CD14-positive monocyte (primary cell): ENCODE results near the gene DLGAP1. TPM values are rescaled to one million over a fixed set of nuclear protein-coding genes. Genes with fewer than 3 reads are reported as not detected.

ENCODE experiments used
- DNase-seq, 3 donors: peaks; one replicate each; pipeline ENCODE4 v3.0.0-alpha.2; 2011 to 2022
- H2AFZ ChIP-seq: 2 replicates; pipeline ENCODE4 v1.6.0; 2012; ENCODE audit warnings: mild to moderate bottlenecking, low read depth, low read length, inconsistent platforms; ENCODE audit not compliant: insufficient read depth, poor library complexity, severe bottlenecking
- H3K27ac ChIP-seq, 2 donors: 1 replicate in 1 of 2; 2 replicates in 1 of 2; pipeline ENCODE4 v1.5.1; 2012 to 2013; ENCODE audit warnings: low read length in 2 of 2, control low read depth in 1 of 2, inconsistent platforms in 1 of 2, low read depth in 1 of 2, mild to moderate bottlenecking in 1 of 2
- H3K27me3 ChIP-seq, 2 donors: one replicate each; pipeline versions ENCODE4 v1.6.0 to v1.6.1; 2011 to 2013; ENCODE audit warnings: low read length in 2 of 2; ENCODE audit not compliant: control insufficient read depth in 2 of 2, insufficient read depth in 2 of 2
- H3K36me3 ChIP-seq, 2 donors: replicated peaks in 1 of 2; 1 replicate in 1 of 2; 2 replicates in 1 of 2; pipeline versions ENCODE4 v1.5.1 to v1.6.1; 2012 to 2013; ENCODE audit warnings: low read length in 2 of 2, control low read depth in 1 of 2, inconsistent platforms in 1 of 2, mild to moderate bottlenecking in 1 of 2; ENCODE audit not compliant: insufficient read depth in 2 of 2, control insufficient read depth in 1 of 2
- H3K4me1 ChIP-seq, 2 donors: 1 replicate in 1 of 2; 2 replicates in 1 of 2; pipeline versions ENCODE4 v1.5.1 to v1.6.1; 2012 to 2013; ENCODE audit warnings: low read length in 2 of 2, control low read depth in 1 of 2, inconsistent platforms in 1 of 2, mild to moderate bottlenecking in 1 of 2, moderate library complexity in 1 of 2; ENCODE audit not compliant: insufficient read depth in 2 of 2, control insufficient read depth in 1 of 2
- H3K4me2 ChIP-seq: replicated peaks from 2 replicates; pipeline ENCODE3; 2012; ENCODE audit warnings: low read length, moderate library complexity, mild to moderate bottlenecking; ENCODE audit not compliant: poor library complexity, severe bottlenecking; ENCODE audit errors: extremely low read depth
- H3K4me3 ChIP-seq, 3 experiments: fragments of 200-600 bp in 1 of 3; sonication (generic) in 1 of 3; replicated peaks in 1 of 3; 1 replicate in 2 of 3; 2 replicates in 1 of 3; pipeline ENCODE4 v1.5.1; 2011 to 2013; ENCODE audit warnings: low read length in 3 of 3, mild to moderate bottlenecking in 3 of 3, control low read depth in 2 of 3, low read depth in 2 of 3, inconsistent platforms in 1 of 3, moderate library complexity in 1 of 3
- H3K79me2 ChIP-seq: 2 replicates; pipeline ENCODE4 v1.6.0; 2012; ENCODE audit warnings: mild to moderate bottlenecking, control low read depth, inconsistent platforms, low read length, moderate library complexity; ENCODE audit not compliant: insufficient read depth
- H3K9ac ChIP-seq: 2 replicates; pipeline ENCODE4 v1.6.0; 2017; ENCODE audit warnings: low read length, mild to moderate bottlenecking; ENCODE audit not compliant: insufficient read depth, poor library complexity, severe bottlenecking
- H3K9me3 ChIP-seq, 2 donors: replicated peaks in 1 of 2; 1 replicate in 1 of 2; 2 replicates in 1 of 2; pipeline versions ENCODE4 v1.5.1 to v1.6.1; 2012 to 2013; ENCODE audit warnings: low read length in 2 of 2, control low read depth in 1 of 2; ENCODE audit not compliant: control insufficient read depth in 1 of 2, insufficient read depth in 1 of 2
- H4K20me1 ChIP-seq: 2 replicates; pipeline ENCODE4 v1.6.0; 2012; ENCODE audit warnings: mild to moderate bottlenecking, low read length, control low read depth, moderate library complexity; ENCODE audit not compliant: insufficient read depth
- H3K27ac Mint-ChIP-seq, 7 donors: one replicate each; pipeline ENCODE4 v1.8.0; 2020; ENCODE audit warnings: mild to moderate bottlenecking in 7 of 7, mixed read lengths in 7 of 7, moderate library complexity in 6 of 7, inconsistent platforms in 2 of 7
- H3K27me3 Mint-ChIP-seq, 3 donors: one replicate each; pipeline ENCODE4 v1.8.0; 2021 to 2022; ENCODE audit warnings: low read depth in 3 of 3, mild to moderate bottlenecking in 3 of 3, mixed read lengths in 3 of 3, moderate library complexity in 3 of 3, inconsistent platforms in 1 of 3
- H3K36me3 Mint-ChIP-seq, 2 donors: one replicate each; pipeline ENCODE4 v1.8.0; 2020; ENCODE audit warnings: mixed read lengths in 2 of 2, inconsistent platforms in 1 of 2, mild to moderate bottlenecking in 1 of 2
- H3K4me1 Mint-ChIP-seq: one replicate; pipeline ENCODE4 v1.8.0; 2020; ENCODE audit warnings: mild to moderate bottlenecking, mixed read lengths
- H3K4me3 Mint-ChIP-seq, 2 donors: one replicate each; pipeline ENCODE4 v1.8.0; 2020; ENCODE audit warnings: mild to moderate bottlenecking in 2 of 2, mixed read lengths in 2 of 2, moderate library complexity in 1 of 2
- H3K9me3 Mint-ChIP-seq, 7 donors: one replicate each; pipeline ENCODE4 v1.8.0; 2020 to 2022; ENCODE audit warnings: mixed read lengths in 7 of 7, mild to moderate bottlenecking in 6 of 7, moderate library complexity in 6 of 7, inconsistent platforms in 2 of 7
- CTCF ChIP-seq: fragments of 200-600 bp; IDR thresholded peaks from one replicate; pipeline ENCODE4 v1.8.0; 2022; ENCODE audit warnings: antibody characterized with exemption, mild to moderate bottlenecking
- WGBS: methylation state at CpG from one replicate; pipeline ENCODE4 v1.1.5; 2013; ENCODE audit warnings: missing lambda C conversion rate; ENCODE audit not compliant: insufficient coverage; 5-methylcytosine and 5-hydroxymethylcytosine counted together
- intact Hi-C, 2 donors: fragments of 100-400 bp; cut with micrococcal nuclease; formaldehyde crosslinking; loops; one replicate each; pipeline versions ENCODE4 v1.15.0 to v1.15.1; 2023
- polyA plus RNA-seq, 3 donors: library from polyadenylated mRNA; depleted of rRNA in 1 of 3; unstranded in 2 of 3; stranded (reverse) in 1 of 3; fragments of 300-500 nt in 2 of 3; fragments of >200 nt in 1 of 3; fragmentation: Illumina TruSeq in 2 of 3; gene quantifications; 1 replicate in 2 of 3; 2 replicates in 1 of 3; pipeline ENCODE4 v1.2.3, GENCODE V29; 2012 to 2021

The DLGAP1 gene
- polyA plus RNA-seq, 3 donors, result 0.09 to 0.42 TPM; not detected in 1

GRCh38 chr18:3824101-3824500 is 631.0 kb downstream of the DLGAP1 start:
- peaks cover 0 to 3% (median 0%) of the 10 kb centered on the region in 7 donors for H3K9me3 Mint-ChIP-seq
- DNase-seq, result no peak
- Histone ChIP-seq H3K9ac (no peak overlapping the region), H3K27me3 (no peaks in the 10 kb centered on the region), H3K4me3 (no peak overlapping the region), H3K4me1 (no peaks in the 10 kb centered on the region), H3K4me2 (no peak overlapping the region), H4K20me1 (no peaks in the 10 kb centered on the region), H3K36me3 (no peaks in the 10 kb centered on the region), H3K9me3 (no peaks in the 10 kb centered on the region), H3K27ac (no peak overlapping the region), H2AFZ (no peak overlapping the region), H3K79me2 (no peaks in the 10 kb centered on the region)
- no peak overlapping the region for H3K4me3 Mint-ChIP-seq
- H3K36me3 Mint-ChIP-seq, result no peaks in the 10 kb centered on the region
- peaks cover 0 to 1% (median 0%) of the 10 kb centered on the region in 3 donors for H3K27me3 Mint-ChIP-seq
- TF ChIP-seq CTCF, result no peak
- intact Hi-C loops, result no loop called here
- H3K27ac Mint-ChIP-seq, result no peak overlapping the region
- no peaks in the 10 kb centered on the region for H3K4me1 Mint-ChIP-seq

GRCh38 chr18:3823073-3823472 is 632.0 kb downstream of the DLGAP1 start:
- Mint-ChIP-seq H3K9me3 (peaks cover 0 to 3% (median 0%) of the 10 kb centered on the region in 7 donors), H3K4me3 (no peak overlapping the region), H3K27ac (no peak overlapping the region), H3K27me3 (peaks cover 0 to 1% (median 0%) of the 10 kb centered on the region in 3 donors), H3K36me3 (no peaks in the 10 kb centered on the region), H3K4me1 (no peaks in the 10 kb centered on the region)
- H3K4me1 ChIP-seq, result no peaks in the 10 kb centered on the region
- H2AFZ ChIP-seq, result no peak overlapping the region
- H3K4me3 ChIP-seq, result no peak overlapping the region
- TF ChIP-seq CTCF, result no peak
- DNase-seq, result no peak
- H3K36me3 ChIP-seq, result no peaks in the 10 kb centered on the region
- no peaks in the 10 kb centered on the region for H3K9me3 ChIP-seq
- no peak overlapping the region for H3K27ac ChIP-seq
- H3K4me2 ChIP-seq, result no peak overlapping the region
- H3K79me2 ChIP-seq, result no peaks in the 10 kb centered on the region
- H4K20me1 ChIP-seq, result no peaks in the 10 kb centered on the region
- intact Hi-C loops, result no loop called here
- 83% methylated on average over 1 of the region's 3 CpGs for WGBS
- H3K27me3 ChIP-seq, result no peaks in the 10 kb centered on the region
- no peak overlapping the region for H3K9ac ChIP-seq
